IMR-90 (cell line): Measurements from ENCODE around the gene FAM240A. TPM values are rescaled to one million over a fixed set of nuclear protein-coding genes. Genes with fewer than 3 reads are reported as not detected.
A peak's percentile ranks its signal among the peaks of the same experiment; 100 is the strongest.

Experiments
- ATAC-seq: fragments of 200-7000 bp; cut with Tn5 transposase; 2 replicates; pipeline ENCODE4 v1.9.1; 2020; ENCODE audit warnings: low read depth, mild to moderate bottlenecking, moderate library complexity
- BruUV-seq: library from RNA; stranded (reverse); fragments of 400-500 nt; replicated peaks from 2 replicates; lab custom pipeline; 2021; lab: Mats Ljungman, UMichigan
- CTCF ChIA-PET: fragments of 300-600 bp; formaldehyde crosslinking; extraction: SDS; loops from one replicate; lab custom pipeline; 2021; ENCODE audit warnings: antibody characterized with exemption; lab: Yijun Ruan, JAX
- POLR2A ChIA-PET: fragments of 300-600 bp; sonication (Branson Sonifier 250); formaldehyde crosslinking; loops from one replicate; lab custom pipeline; 2022; ENCODE audit warnings: antibody characterized with exemption; ENCODE audit not compliant: unreplicated experiment; lab: Charles Lee
- DNase-seq: peaks from one replicate; pipeline ENCODE4 v3.0.0; 2013
- H2AFZ ChIP-seq: replicated peaks from 2 replicates; pipeline ENCODE3; 2013; ENCODE audit warnings: low read length, mild to moderate bottlenecking; ENCODE audit not compliant: poor library complexity
- H2AK5ac ChIP-seq: 2 replicates; pipeline ENCODE4 v1.6.1; 2013; ENCODE audit warnings: low read depth, low read length, inconsistent platforms
- H2AK9ac ChIP-seq: replicated peaks from 2 replicates; pipeline ENCODE3; 2013; ENCODE audit warnings: mild to moderate bottlenecking, low read depth, low read length, moderate library complexity; ENCODE audit not compliant: poor library complexity
- H2BK120ac ChIP-seq: 2 replicates; pipeline ENCODE4 v1.6.1; 2013; ENCODE audit warnings: low read depth, low read length, inconsistent platforms
- H2BK15ac ChIP-seq: 3 replicates; pipeline ENCODE4 v1.6.1; 2013; ENCODE audit warnings: low read depth, low read length, inconsistent platforms
- H2BK20ac ChIP-seq: 2 replicates; pipeline ENCODE4 v1.6.1; 2013; ENCODE audit warnings: low read depth, mild to moderate bottlenecking, inconsistent platforms, low read length, moderate library complexity
- H2BK5ac ChIP-seq: 2 replicates; pipeline ENCODE4 v1.6.1; 2013; ENCODE audit warnings: mild to moderate bottlenecking, low read depth, low read length, inconsistent platforms; ENCODE audit not compliant: poor library complexity, severe bottlenecking
- H3K14ac ChIP-seq: replicated peaks from 2 replicates; pipeline ENCODE4 v1.6.1; 2013; ENCODE audit warnings: low read depth, low read length, inconsistent platforms
- H3K18ac ChIP-seq: 2 replicates; pipeline ENCODE4 v1.6.1; 2013; ENCODE audit warnings: low read depth, low read length, control low read depth
- H3K23ac ChIP-seq: 2 replicates; pipeline ENCODE4 v1.6.1; 2013; ENCODE audit warnings: low read depth, low read length, inconsistent platforms
- H3K27ac ChIP-seq: 2 replicates; pipeline ENCODE4 v1.5.1; 2013; ENCODE audit warnings: mild to moderate bottlenecking, control low read depth, low read length; ENCODE audit not compliant: insufficient read depth
- H3K27me3 ChIP-seq: 2 replicates; pipeline ENCODE4 v1.6.1; 2013; ENCODE audit warnings: low read length; ENCODE audit not compliant: control insufficient read depth, insufficient read depth
- H3K36me3 ChIP-seq: 2 replicates; pipeline ENCODE4 v1.6.1; 2013; ENCODE audit warnings: low read length, mixed read lengths; ENCODE audit not compliant: control insufficient read depth, insufficient read depth
- H3K4ac ChIP-seq: 2 replicates; pipeline ENCODE4 v1.6.1; 2013; ENCODE audit warnings: low read depth, low read length, inconsistent platforms
- H3K4me1 ChIP-seq: 2 replicates; pipeline ENCODE4 v1.6.1; 2013; ENCODE audit warnings: low read length, mixed read lengths; ENCODE audit not compliant: control insufficient read depth, insufficient read depth
- H3K4me2 ChIP-seq: 2 replicates; pipeline ENCODE4 v1.6.1; 2013; ENCODE audit warnings: low read depth, mild to moderate bottlenecking, control low read depth, low read length, moderate library complexity
- H3K4me3 ChIP-seq: 2 replicates; pipeline ENCODE4 v1.5.1; 2013; ENCODE audit warnings: low read depth, mild to moderate bottlenecking, control low read depth, low read length, moderate library complexity; ENCODE audit not compliant: insufficient read depth
- H3K56ac ChIP-seq: 2 replicates; pipeline ENCODE4 v1.6.1; 2013; ENCODE audit warnings: low read length, inconsistent platforms; ENCODE audit not compliant: insufficient read depth; ENCODE audit errors: extremely low read depth
- H3K79me1 ChIP-seq, 2 experiments: 2 replicates each; pipeline ENCODE4 v1.6.1; 2013; ENCODE audit warnings: low read length in 2 of 2, inconsistent platforms in 1 of 2, low read depth in 1 of 2
- H3K9ac ChIP-seq: 2 replicates; pipeline ENCODE4 v1.6.1; 2013; ENCODE audit warnings: low read depth, low read length, control low read depth
- H3K9me1 ChIP-seq: 2 replicates; pipeline ENCODE4 v1.6.1; 2013; ENCODE audit warnings: low read length, inconsistent platforms; ENCODE audit not compliant: insufficient read depth
- H3K9me3 ChIP-seq: 2 replicates; pipeline ENCODE4 v1.6.1; 2013; ENCODE audit warnings: low read length; ENCODE audit not compliant: control insufficient read depth, insufficient read depth
- H4K20me1 ChIP-seq: 2 replicates; pipeline ENCODE4 v1.6.1; 2013; ENCODE audit warnings: low read length, inconsistent platforms; ENCODE audit not compliant: insufficient read depth
- H4K5ac ChIP-seq: 2 replicates; pipeline ENCODE4 v1.6.1; 2013; ENCODE audit warnings: mild to moderate bottlenecking, low read depth, low read length, control low read depth
- H4K8ac ChIP-seq, 2 experiments: 2 replicates each; pipeline ENCODE4 v1.6.1; 2013; ENCODE audit warnings: low read depth in 2 of 2, low read length in 2 of 2, control low read depth in 1 of 2, inconsistent platforms in 1 of 2
- H4K91ac ChIP-seq: 2 replicates; pipeline ENCODE4 v1.6.1; 2013; ENCODE audit warnings: low read depth, low read length, inconsistent platforms; ENCODE audit not compliant: insufficient read depth
- BHLHE40 ChIP-seq: fragments of 150-350 bp; IDR thresholded peaks from 2 replicates; pipeline ENCODE4 v1.6.1; 2016; ENCODE audit warnings: mild to moderate bottlenecking, low read depth, low read length
- CEBPB ChIP-seq: IDR thresholded peaks from 2 replicates; pipeline ENCODE4 v1.6.1; 2012; ENCODE audit warnings: low read depth, low read length, improper control_type of control experiment
- CHD1 ChIP-seq: IDR thresholded peaks from 2 replicates; pipeline ENCODE4 v1.6.1; 2012; ENCODE audit warnings: low read depth, low read length, improper control_type of control experiment
- FOS ChIP-seq: fragments of 150-350 bp; IDR thresholded peaks from 2 replicates; pipeline ENCODE4 v1.6.1; 2016; ENCODE audit warnings: low read depth, low read length
- MAFK ChIP-seq: IDR thresholded peaks from 2 replicates; pipeline ENCODE4 v1.6.1; 2012; ENCODE audit warnings: low read depth, low read length, improper control_type of control experiment
- MAZ ChIP-seq: IDR thresholded peaks from 2 replicates; pipeline ENCODE4 v1.6.1; 2012; ENCODE audit warnings: low read depth, mild to moderate bottlenecking, low read length, improper control_type of control experiment, moderate library complexity, borderline replicate concordance
- POLR2A ChIP-seq: IDR thresholded peaks from 2 replicates; pipeline ENCODE4 v1.6.1; 2012; ENCODE audit warnings: mild to moderate bottlenecking, low read depth, low read length
- RCOR1 ChIP-seq: IDR thresholded peaks from 2 replicates; pipeline ENCODE4 v1.6.1; 2012; ENCODE audit warnings: mild to moderate bottlenecking, low read length, improper control_type of control experiment; ENCODE audit not compliant: insufficient replicate concordance
- SMC3 ChIP-seq: fragments of 150-350 bp; IDR thresholded peaks from 2 replicates; pipeline ENCODE4 v1.6.1; 2016; ENCODE audit warnings: low read depth, mild to moderate bottlenecking, antibody characterized with exemption, low read length, moderate library complexity
- WGBS, 2 experiments: methylation state at CpG; one replicate each; pipeline versions ENCODE4 v1.1.5 to v1.1.7; 2013; ENCODE audit warnings: missing lambda C conversion rate in 2 of 2; ENCODE audit not compliant: insufficient read length in 1 of 2; ENCODE audit errors: extremely low coverage in 2 of 2; 5-methylcytosine and 5-hydroxymethylcytosine counted together
- dilution Hi-C: fragments of 300-500 bp; cut with HindIII; formaldehyde crosslinking; loops from one replicate; pipeline ENCODE4 v1.14.3; 2018; ENCODE audit warnings: low sequenced_read_pairs; ENCODE audit not compliant: unreplicated experiment
- in situ Hi-C: fragments of 300-500 bp; cut with MboI; formaldehyde crosslinking; loops from 3 replicates; pipeline ENCODE4 v1.14.3; 2019; ENCODE audit warnings: low sequenced_read_pairs, inconsistent platforms, mixed read lengths
- intact Hi-C: fragments of 100-400 bp; cut with micrococcal nuclease; formaldehyde crosslinking; loops from 2 replicates; pipeline ENCODE4 v1.10.0; 2022
- polyA plus RNA-seq, 3 experiments: library from polyadenylated mRNA; depleted of rRNA; stranded (reverse); fragments of >200 nt; gene quantifications; 2 replicates each; pipeline ENCODE4 v1.2.3, GENCODE V29; 2012; ENCODE audit warnings: low replicate concordance in 1 of 3
- total RNA-seq: library from RNA; depleted of rRNA; stranded (reverse); fragments of >200 nt; gene quantifications from 2 replicates; pipeline ENCODE4 v1.2.3, GENCODE V29; 2012
- TF ChIP-seq, protein P1 (sequence below): fragments of 150-350 bp; IDR thresholded peaks from 2 replicates; pipeline ENCODE4 v1.6.1; 2017; ENCODE audit warnings: mild to moderate bottlenecking, antibody characterized with exemption, low read length, low read depth

FAM240A gene
- total and polyA plus RNA-seq, 2 of the 4 experiments (the other 2 are of a cell fraction): not detected

DNA sequence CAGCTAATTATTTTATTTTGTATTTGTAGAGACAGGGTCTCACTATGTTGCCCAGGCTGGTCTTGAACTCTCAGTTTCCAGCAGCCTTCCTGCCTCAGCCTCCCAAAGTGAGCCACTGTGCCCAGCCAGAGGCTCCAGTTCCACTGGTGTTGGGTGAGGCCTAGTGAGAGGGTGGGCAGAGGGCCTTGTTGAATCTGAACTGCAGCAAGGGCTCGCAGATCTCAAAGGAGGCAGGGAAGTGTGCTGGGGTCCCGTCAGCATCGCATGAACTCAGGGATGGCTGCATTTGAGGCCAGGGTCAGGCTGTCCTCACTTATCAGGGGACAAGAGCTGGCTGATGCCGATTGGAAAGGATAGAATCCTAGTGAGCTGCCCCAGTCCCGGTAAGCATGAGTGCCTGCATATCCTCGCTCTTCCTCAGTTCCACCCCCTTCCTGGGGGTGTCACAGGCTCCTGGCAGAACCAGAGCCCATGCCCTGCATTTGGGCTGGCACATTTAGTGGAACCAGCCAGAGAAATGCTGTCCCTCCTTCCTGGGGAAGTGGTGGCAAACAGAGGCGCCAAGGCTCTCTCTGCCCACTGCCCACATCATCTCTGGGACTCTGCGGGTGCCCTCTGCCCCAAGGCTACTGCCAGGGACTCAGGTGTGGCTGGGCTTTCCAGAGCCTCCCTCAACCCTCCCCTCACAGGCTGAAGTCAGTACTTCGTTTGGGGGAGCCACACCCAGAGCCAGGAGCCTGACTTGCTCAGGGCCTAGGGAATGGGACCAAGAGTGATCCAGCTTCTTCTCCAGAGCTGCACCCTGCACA lies 57.1 kb downstream of the FAM240A start:
- H4K5ac ChIP-seq: no peak overlapping the region
- no TSS peak for BruUV-seq
- no peak overlapping the region for H3K27ac ChIP-seq
- no peak overlapping the region for H2AK5ac ChIP-seq
- peak overlapping the region; percentile 19 for H2AK9ac ChIP-seq
- H3K4me1 ChIP-seq: no peaks in the 10 kb centered on the region
- dilution Hi-C loops (no loop called here), intact Hi-C loops (no loop called here), in situ Hi-C loops (no loop called here)
- no peaks in the 10 kb centered on the region; the same call in 1 of the 2 replicates for H3K9me1 ChIP-seq
- no peak overlapping the region for H3K4me3 ChIP-seq
- no peak overlapping the region for H2BK15ac ChIP-seq
- no peak overlapping the region for H3K56ac ChIP-seq
- no peak for TF ChIP-seq MAFK
- TF ChIP-seq BHLHE40: no peak
- TF ChIP-seq CHD1: no peak
- no peak for TF ChIP-seq MAZ
- TF ChIP-seq FOS: no peak
- no peak for TF ChIP-seq SMC3
- no peak for TF ChIP-seq RCOR1
- TF ChIP-seq CEBPB: no peak
- TF ChIP-seq, protein P1, sequence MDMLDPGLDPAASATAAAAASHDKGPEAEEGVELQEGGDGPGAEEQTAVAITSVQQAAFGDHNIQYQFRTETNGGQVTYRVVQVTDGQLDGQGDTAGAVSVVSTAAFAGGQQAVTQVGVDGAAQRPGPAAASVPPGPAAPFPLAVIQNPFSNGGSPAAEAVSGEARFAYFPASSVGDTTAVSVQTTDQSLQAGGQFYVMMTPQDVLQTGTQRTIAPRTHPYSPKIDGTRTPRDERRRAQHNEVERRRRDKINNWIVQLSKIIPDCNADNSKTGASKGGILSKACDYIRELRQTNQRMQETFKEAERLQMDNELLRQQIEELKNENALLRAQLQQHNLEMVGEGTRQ: no peak
- no peak for TF ChIP-seq POLR2A
- no peaks in the 10 kb centered on the region for H3K79me1 ChIP-seq
- ATAC-seq (no peak), DNase-seq (no peak)
- no peak overlapping the region for H3K18ac ChIP-seq
- H3K14ac ChIP-seq: no peak overlapping the region
- ChIA-PET CTCF (interaction anchor here (1.2 kb wide), 1 partner anchor 181 kb away, joined by 3 read pairs; no protein-coding TSS in a partner anchor), POLR2A (no interaction called here)
- H2BK20ac ChIP-seq: no peak overlapping the region
- 79% methylated on average over 7 of the region's 9 CpGs; no CpG with 5 or more reads in 1 of the 2 experiments for WGBS, 2 experiments
- H3K9ac ChIP-seq: no peak overlapping the region
- no peaks in the 10 kb centered on the region for H3K9me3 ChIP-seq
- peaks cover 2% of the 10 kb centered on the region; the same call in 1 of the 2 replicates for H3K27me3 ChIP-seq
- H3K36me3 ChIP-seq: peaks cover 4% of the 10 kb centered on the region; the same call in 1 of the 2 replicates
- no peak overlapping the region for H2BK120ac ChIP-seq
- H4K91ac ChIP-seq: no peak overlapping the region
- H3K4ac ChIP-seq: no peak overlapping the region
- H2BK5ac ChIP-seq: no peak overlapping the region
- no peak overlapping the region for H3K23ac ChIP-seq
- H4K8ac ChIP-seq: no peak overlapping the region
- no peak overlapping the region for H3K4me2 ChIP-seq
- no peak overlapping the region for H2AFZ ChIP-seq
- no peaks in the 10 kb centered on the region for H4K20me1 ChIP-seq
